Activated naive CD8-positive, alpha-beta T cell treated with anti-CD3 and anti-CD28 coated beads, Interleukin-2, amount 10 ng/mL, durations not matched to agents 7 days and 5 days (primary cell): ENCODE results near the gene FAM222B. TPM values are rescaled to one million over a fixed set of nuclear protein-coding genes. Genes with fewer than 3 reads are reported as not detected.
"Not testable (repeated sequence)": the region's sequence is repeated elsewhere in the genome, so short reads cannot be mapped to it uniquely, and the experiment has no call there.

Experiments used
- ATAC-seq: fragments of 150-1000 bp; cut with Tn5 transposase; one replicate; pipeline ENCODE4 v1.10.0; 2021; ENCODE audit warnings: low read depth, moderate library complexity
- POLR2A ChIA-PET: fragments of 350-600 bp; sonication (Branson Sonifier 250); formaldehyde crosslinking; loops from one replicate; lab custom pipeline; 2021; ENCODE audit warnings: antibody characterized with exemption; lab: Charles Lee
- DNase-seq: peaks from one replicate; pipeline ENCODE4 v3.0.0; 2021
- H3K27ac Mint-ChIP-seq: one replicate; pipeline ENCODE4 v1.8.0; 2022; ENCODE audit warnings: mild to moderate bottlenecking, mixed read lengths
- H3K27me3 Mint-ChIP-seq: one replicate; pipeline ENCODE4 v1.8.0; 2022; ENCODE audit warnings: mild to moderate bottlenecking, moderate library complexity, mixed read lengths
- H3K36me3 Mint-ChIP-seq: one replicate; pipeline ENCODE4 v1.8.0; 2021; ENCODE audit warnings: mild to moderate bottlenecking, mixed read lengths
- H3K4me1 Mint-ChIP-seq: one replicate; pipeline ENCODE4 v1.8.0; 2021; ENCODE audit warnings: mixed read lengths
- H3K4me3 Mint-ChIP-seq: one replicate; pipeline ENCODE4 v1.8.0; 2022; ENCODE audit warnings: mild to moderate bottlenecking, moderate library complexity, mixed read lengths
- H3K9me3 Mint-ChIP-seq: one replicate; pipeline ENCODE4 v1.8.0; 2021; ENCODE audit warnings: mixed read lengths
- total RNA-seq, 2 experiments: library from RNA; stranded (reverse); gene quantifications; one replicate each; pipeline ENCODE4 v1.2.3, GENCODE V29; 2021

FAM222B gene
- total RNA-seq, 2 experiments from 2014 or later = 17.0 to 21.2 TPM

DNA sequence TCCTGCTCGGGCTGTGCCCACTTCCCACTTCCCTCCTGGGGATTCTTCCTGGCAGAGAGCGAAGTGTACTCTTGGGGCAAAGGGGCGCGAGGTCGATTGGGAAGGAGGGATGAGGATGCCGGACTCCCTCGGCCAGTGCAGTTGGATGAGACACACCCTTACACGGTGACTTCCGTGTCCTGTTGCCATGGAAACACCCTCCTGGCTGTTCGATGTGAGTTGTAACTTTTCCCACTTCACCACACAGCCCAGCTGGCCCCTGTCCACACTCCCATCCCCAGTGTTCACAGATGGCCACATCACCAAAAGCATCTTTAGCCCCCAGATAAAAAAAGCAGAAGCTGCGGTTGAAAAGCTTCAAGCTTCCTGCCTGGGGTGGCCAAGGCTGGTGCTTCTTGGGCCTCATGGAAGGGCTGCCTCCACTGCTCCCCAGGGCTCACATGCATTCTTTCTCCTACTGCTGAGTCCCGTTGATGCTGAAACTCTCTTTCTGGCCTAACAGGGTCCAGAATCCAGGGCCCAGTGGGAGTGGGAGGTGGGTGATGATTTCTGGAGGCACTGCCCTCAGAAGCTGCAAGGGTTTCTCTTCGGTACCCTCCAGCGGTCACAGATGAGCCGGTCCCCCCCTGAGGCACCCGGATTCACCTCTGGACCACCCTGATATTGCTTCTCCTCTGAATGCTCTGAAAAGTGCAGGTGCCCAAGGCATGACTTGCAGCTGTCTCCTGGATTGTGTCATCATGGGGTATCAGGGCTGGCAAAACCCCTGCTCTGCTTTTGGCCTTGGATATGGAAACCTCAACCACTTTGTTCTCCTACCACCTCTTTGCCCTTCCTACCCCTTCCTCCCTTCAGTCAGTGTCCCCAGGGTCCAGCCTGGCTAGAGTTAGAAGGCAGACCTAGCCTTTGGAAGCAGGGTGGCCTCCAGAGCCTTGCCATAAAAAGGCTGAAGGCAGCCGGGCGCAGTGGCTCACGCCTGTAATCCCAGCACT lies 100.9 kb downstream of the FAM222B start:
- Mint-ChIP-seq H3K27me3 (no peaks in the 10 kb centered on the region), H3K27ac (no peak overlapping the region), H3K36me3 (peaks cover 14% of the 10 kb centered on the region), H3K9me3 (no peaks in the 10 kb centered on the region), H3K4me1 (peaks cover 29% of the 10 kb centered on the region), H3K4me3 (no peak overlapping the region)
- no peak for DNase-seq
- no peak for ATAC-seq
- POLR2A ChIA-PET = interaction anchor here (1.0 to 3.6 kb wide), 3 partner anchors 13 to 22 kb away, joined by 4 to 19 read pairs (median 4); partner anchors contain the start of genes NEK8, RPL23A and TLCD1

DNA sequence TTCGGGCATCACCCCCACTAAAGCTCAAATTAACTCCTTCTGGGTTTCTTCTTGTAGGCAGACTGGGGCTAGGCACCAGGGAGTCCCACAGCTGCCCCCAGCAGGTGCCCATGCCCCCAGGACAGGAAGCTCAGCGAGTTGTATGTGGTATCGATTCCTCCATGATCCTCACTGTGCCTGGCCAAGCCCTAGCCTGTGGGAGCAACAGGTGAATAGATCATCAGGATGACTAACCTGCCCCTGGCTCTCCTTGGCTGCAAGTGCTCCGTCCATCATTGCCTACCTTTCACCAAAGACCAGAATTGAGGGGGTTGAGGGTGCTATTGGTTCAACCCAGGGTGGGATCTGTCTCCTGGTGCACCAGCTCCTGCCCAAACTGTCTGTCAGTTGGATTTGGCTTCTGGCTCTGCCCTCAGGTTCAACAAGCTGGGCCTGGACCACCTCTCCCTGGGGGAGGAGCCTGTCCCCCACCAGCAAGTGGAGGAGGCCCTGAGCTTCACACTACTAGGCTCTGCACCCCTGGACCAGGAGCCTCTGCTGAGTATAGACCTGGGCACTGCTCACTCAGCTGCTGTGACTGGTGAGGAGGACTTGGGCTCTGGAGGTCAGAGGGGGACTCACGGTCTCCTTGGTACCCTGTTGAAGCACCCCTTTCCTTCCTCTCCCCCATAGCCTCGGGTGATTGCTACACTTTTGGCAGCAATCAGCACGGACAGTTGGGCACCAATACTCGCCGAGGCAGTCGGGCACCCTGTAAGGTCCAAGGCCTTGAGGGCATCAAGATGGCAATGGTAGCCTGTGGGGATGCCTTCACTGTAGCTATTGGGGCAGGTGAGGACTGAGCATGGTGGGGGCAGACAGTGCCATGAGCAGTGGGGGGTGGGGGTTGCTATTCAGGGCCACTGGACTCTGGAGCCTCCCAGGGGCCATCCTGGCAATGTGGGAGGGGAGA lies 101.9 kb downstream of the FAM222B start:
- no peaks in the 10 kb centered on the region for H3K27me3 Mint-ChIP-seq
- no peak overlapping the region for H3K27ac Mint-ChIP-seq
- ATAC-seq (no peak), DNase-seq (no peak)
- H3K4me1 Mint-ChIP-seq = peaks cover 22% of the 10 kb centered on the region
- H3K9me3 Mint-ChIP-seq = no peaks in the 10 kb centered on the region
- peaks cover 15% of the 10 kb centered on the region for H3K36me3 Mint-ChIP-seq
- POLR2A ChIA-PET = interaction anchor here (1.0 to 3.6 kb wide), 3 partner anchors 12 to 21 kb away, joined by 4 to 19 read pairs (median 4); partner anchors contain the start of genes NEK8, RPL23A and TLCD1
- H3K4me3 Mint-ChIP-seq = no peak overlapping the region

DNA sequence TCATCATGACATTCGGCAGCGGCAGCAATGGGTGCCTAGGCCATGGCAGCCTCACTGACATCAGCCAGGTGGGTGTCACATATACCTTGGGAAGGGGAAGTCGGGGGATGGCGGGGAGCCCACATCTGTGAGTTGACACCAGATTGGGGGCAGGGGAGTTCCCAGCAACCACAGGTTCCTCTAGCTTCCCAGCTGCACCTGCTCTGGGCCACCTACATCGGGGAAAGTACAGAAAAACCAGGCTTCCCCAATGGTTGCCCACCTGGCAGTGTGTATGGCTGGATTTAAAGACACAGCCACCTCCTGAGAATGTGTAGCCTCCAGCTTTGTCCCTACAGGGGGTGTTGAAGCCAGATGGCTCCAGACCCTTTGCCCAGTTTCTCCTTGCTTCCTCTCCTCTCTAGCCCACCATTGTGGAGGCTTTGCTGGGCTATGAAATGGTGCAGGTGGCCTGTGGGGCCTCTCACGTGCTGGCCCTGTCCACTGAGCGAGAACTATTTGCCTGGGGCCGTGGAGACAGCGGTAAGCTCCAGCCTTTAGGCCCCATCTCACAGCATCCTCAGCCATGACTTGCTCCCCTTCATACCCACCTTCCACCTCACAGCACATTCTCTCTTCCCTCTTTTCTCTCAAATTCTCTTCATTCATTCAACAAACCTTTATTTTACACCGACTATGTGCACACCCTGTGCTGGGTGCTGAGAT lies 103.8 kb downstream of the FAM222B start:
- peak overlapping the region; percentile 1 for H3K4me3 Mint-ChIP-seq
- ATAC-seq = peak; percentile 12
- H3K27ac Mint-ChIP-seq = peak overlapping the region; percentile 83
- no peaks in the 10 kb centered on the region for H3K9me3 Mint-ChIP-seq
- POLR2A ChIA-PET = interaction anchor here (1.3 to 3.6 kb wide), 2 partner anchors 10 to 12 kb away, joined by 4 to 19 read pairs; partner anchors contain the start of genes NEK8 and TLCD1
- DNase-seq = no peak
- H3K4me1 Mint-ChIP-seq = peaks cover 19% of the 10 kb centered on the region
- H3K27me3 Mint-ChIP-seq = no peaks in the 10 kb centered on the region
- peaks cover 18% of the 10 kb centered on the region for H3K36me3 Mint-ChIP-seq

DNA sequence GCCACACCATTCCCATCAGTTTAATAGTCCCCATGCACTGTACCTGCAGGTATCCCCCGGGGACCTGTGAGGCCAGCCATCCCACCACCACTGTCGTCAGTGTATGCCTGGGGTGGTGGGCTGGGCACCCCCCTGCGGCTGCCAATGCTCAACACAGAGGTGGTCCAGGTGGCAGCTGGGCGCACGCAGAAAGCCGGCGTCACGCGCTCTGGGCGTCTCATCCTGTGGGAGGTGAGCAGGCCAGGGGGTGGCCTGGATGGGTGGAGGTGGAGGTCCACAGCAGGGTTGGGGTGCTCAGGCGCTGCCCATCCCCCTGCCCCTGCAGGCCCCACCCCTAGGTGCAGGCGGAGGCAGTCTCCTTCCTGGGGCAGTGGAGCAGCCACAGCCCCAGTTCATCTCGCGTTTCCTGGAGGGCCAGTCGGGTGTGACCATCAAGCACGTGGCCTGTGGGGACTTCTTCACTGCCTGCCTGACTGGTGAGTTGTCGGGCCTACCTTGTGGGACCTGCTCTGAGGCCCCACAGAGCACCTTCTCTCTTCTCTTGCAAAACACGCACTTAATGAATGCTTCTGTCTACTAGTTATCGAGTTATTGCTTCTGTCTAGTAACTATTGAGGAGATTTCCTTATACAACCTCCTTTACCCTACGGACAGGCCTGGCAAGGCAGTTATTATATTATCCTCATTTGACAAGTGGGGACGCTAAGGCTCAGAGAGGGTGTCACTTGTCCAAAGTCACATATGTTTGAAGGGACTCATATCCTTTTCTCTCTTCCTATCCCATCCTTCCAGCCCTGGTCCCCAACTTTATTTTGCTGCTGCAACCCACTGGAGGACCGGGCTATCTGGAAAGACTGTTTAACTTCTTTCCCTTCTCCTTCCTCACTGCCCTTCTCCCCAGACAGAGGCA lies 104.6 kb downstream of the FAM222B start:
- H3K36me3 Mint-ChIP-seq = peaks cover 18% of the 10 kb centered on the region
- no peak for ATAC-seq
- no peak for DNase-seq
- H3K9me3 Mint-ChIP-seq = no peaks in the 10 kb centered on the region
- peak overlapping the region; percentile 1 for H3K4me3 Mint-ChIP-seq
- POLR2A ChIA-PET = interaction anchor here (0.7 to 1.3 kb wide), 2 partner anchors 12 to 17 kb away, joined by 3 to 4 read pairs; partner anchors contain the start of gene TLCD1
- no peaks in the 10 kb centered on the region for H3K27me3 Mint-ChIP-seq
- peaks cover 18% of the 10 kb centered on the region for H3K4me1 Mint-ChIP-seq
- H3K27ac Mint-ChIP-seq = peak overlapping the region; percentile 83

DNA sequence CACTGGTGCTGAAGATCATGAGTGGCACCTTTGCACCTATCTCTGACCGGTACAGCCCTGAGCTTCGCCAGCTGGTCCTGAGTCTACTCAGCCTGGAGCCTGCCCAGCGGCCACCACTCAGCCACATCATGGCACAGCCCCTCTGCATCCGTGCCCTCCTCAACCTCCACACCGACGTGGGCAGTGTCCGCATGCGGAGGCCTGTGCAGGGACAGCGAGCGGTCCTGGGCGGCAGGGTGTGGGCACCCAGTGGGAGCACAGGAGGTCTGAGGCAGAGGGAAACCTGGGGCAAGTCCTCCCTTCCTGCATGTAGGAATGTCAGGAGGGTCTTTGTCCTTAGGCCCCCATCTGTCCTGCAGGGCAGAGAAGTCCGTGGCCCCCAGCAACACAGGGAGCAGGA lies 105.3 kb downstream of the FAM222B start:
- no peak overlapping the region for H3K4me3 Mint-ChIP-seq
- H3K27me3 Mint-ChIP-seq = no peaks in the 10 kb centered on the region
- H3K27ac Mint-ChIP-seq = no peak overlapping the region
- peaks cover 18% of the 10 kb centered on the region for H3K4me1 Mint-ChIP-seq
- ATAC-seq (no peak), DNase-seq (no peak)
- POLR2A ChIA-PET = interaction anchor here (0.7 kb wide), 1 partner anchor 16 kb away, joined by 3 read pairs; no protein-coding TSS in a partner anchor
- peaks cover 18% of the 10 kb centered on the region for H3K36me3 Mint-ChIP-seq
- no peaks in the 10 kb centered on the region for H3K9me3 Mint-ChIP-seq

DNA sequence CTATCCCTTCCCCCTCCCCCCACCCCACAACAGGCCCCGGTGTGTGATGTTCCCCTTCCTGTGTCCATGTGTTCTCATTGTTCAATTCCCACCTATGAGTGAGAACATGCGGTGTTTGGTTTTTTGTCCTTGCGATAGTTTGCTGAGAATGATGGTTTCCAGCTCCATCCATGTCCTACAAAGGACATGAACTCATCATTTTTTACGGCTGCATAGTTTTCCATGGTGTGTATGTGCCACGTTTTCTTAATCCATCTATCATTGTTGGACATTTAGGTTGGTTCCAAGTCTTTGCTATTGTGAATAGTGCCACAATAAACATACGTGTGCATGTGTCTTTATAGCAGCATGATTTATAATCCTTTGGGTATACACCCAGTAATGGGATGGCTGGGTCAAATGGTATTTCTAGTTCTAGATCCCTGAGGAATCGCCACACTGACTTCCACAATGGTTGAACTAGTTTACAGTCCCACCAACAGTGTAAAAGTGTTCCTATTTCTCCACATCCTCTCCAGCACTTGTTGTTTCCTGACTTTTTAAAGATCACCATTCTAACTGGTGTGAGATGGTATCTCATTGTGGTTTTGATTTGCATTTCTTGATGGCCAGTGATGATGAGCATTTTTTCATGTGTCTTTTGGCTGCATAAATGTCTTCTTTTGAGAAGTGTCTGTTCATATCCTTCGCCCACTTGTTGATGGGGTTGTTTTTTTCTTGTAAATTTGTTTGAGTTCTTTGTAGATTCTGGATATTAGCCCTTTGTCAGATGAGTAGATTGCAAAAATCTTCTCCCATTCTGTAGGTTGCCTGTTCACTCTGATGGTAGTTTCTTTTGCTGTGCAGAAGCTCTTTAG lies 106.4 kb downstream of the FAM222B start:
- not testable (repeated sequence) for H3K4me3 Mint-ChIP-seq, DNase-seq, ATAC-seq, H3K27me3 Mint-ChIP-seq, H3K9me3 Mint-ChIP-seq, H3K27ac Mint-ChIP-seq
- Mint-ChIP-seq H3K4me1 (peaks cover 19% of the 10 kb centered on the region), H3K36me3 (peaks cover 20% of the 10 kb centered on the region)
- POLR2A ChIA-PET = interaction anchor here (0.9 kb wide), 1 partner anchor 7 kb away, joined by 4 read pairs; the partner anchor contains the start of gene TRAF4

DNA sequence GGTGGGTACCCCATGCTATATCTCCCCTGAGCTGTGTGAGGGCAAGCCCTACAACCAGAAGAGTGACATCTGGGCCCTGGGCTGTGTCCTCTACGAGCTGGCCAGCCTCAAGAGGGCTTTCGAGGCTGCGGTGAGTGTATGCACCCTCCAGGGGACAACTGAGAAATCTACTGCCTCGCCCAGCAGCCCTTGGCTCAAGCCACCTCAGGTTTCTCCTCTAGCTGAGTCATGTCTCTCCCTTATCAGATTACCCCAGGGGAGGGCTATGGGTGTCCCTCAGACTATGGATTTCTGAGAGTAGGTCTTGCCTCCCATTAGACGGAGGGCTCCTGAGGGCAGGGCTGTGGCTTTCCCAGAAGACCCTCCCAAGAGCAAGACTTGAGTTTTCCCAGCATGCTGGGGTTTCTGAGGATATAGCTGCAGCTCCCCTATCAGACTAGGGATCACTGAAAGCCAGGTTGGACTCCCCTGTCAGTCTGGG lies 107.3 kb downstream of the FAM222B start:
- POLR2A ChIA-PET = interaction anchor here (0.8 to 0.9 kb wide), 2 partner anchors 8 to 9 kb away, joined by 3 to 4 read pairs; partner anchors contain the start of genes TLCD1 and TRAF4
- peak; percentile 14 for ATAC-seq
- no peak for DNase-seq
- H3K9me3 Mint-ChIP-seq = no peaks in the 10 kb centered on the region
- H3K27ac Mint-ChIP-seq = peak overlapping the region; percentile 70
- H3K4me1 Mint-ChIP-seq = peaks cover 17% of the 10 kb centered on the region
- no peak overlapping the region for H3K4me3 Mint-ChIP-seq
- no peaks in the 10 kb centered on the region for H3K27me3 Mint-ChIP-seq
- peaks cover 16% of the 10 kb centered on the region for H3K36me3 Mint-ChIP-seq

DNA sequence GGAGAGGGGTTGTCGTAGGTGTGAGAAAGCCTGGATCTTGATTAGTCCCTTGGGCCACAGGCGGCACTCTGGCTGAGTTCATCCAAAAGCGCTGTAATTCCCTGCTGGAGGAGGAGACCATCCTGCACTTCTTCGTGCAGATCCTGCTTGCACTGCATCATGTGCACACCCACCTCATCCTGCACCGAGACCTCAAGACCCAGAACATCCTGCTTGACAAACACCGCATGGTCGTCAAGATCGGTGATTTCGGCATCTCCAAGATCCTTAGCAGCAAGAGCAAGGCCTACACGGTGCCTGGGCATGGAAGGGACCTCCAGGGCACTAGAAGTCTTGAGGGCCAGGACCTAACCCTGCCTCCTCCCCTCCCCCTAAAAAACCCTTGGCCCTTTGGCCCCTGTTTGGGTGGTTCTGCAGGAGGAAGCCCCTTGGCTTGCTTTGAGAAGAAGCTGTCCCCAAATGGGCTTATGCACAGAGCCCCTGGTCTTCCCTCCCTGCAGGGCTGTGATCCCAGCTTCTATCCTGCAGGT lies 107.8 kb downstream of the FAM222B start:
- no peaks in the 10 kb centered on the region for H3K9me3 Mint-ChIP-seq
- H3K27ac Mint-ChIP-seq = peak overlapping the region; percentile 70
- no peak overlapping the region for H3K4me3 Mint-ChIP-seq
- POLR2A ChIA-PET = interaction anchor here (0.6 to 1.4 kb wide), 4 partner anchors 8 to 84 kb away, joined by 3 to 4 read pairs (median 4); partner anchors contain the start of genes TLCD1 and TRAF4
- peaks cover 17% of the 10 kb centered on the region for H3K4me1 Mint-ChIP-seq
- DNase-seq (no peak), ATAC-seq (no peak)
- no peaks in the 10 kb centered on the region for H3K27me3 Mint-ChIP-seq
- peaks cover 15% of the 10 kb centered on the region for H3K36me3 Mint-ChIP-seq

DNA sequence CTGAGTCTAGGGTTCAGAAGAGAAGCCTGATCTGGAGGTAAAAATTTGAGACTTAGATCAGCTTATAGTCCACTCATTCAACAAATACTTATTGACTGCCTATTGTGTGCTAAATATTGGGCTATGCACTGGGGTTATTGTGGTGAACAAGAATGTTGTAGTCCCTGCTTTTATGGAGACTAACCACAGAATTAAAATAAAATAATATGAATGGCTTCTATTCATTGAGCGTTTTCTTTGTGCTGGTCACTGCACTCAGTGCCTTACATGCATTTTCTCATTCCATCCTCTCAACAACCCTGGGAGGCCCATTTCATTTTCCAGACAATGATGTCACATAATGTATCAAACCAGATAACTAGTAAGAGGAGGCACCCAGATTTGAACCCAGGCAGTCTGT lies 109.2 kb downstream of the FAM222B start:
- Mint-ChIP-seq H3K36me3 (peaks cover 10% of the 10 kb centered on the region), H3K4me1 (peaks cover 15% of the 10 kb centered on the region), H3K9me3 (no peaks in the 10 kb centered on the region), H3K27ac (no peak overlapping the region), H3K27me3 (no peaks in the 10 kb centered on the region), H3K4me3 (no peak overlapping the region)
- ATAC-seq = no peak
- no peak for DNase-seq
- POLR2A ChIA-PET = interaction anchor here (1.4 kb wide), 1 partner anchor 10 kb away, joined by 4 read pairs; the partner anchor contains the start of gene TRAF4

DNA sequence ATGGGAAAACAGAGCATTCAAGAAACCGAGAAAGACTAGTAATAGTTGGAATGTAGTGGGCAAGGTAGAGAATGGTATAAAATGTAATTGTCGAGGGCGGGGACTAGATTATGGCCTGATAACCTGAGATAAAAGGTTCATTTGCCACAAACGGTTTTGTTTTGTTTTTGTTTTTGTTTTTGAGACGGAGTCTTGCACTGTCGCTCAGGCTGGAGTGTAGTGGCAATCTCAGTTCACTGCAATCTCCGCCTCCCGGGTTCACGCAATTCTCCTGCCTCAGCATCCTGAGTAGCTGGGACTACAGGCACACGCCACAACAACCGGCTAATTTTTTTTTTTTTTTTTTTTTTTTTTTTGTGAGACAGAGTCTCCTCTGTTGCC lies 112.7 kb downstream of the FAM222B start:
- Mint-ChIP-seq H3K27ac (no peak overlapping the region), H3K27me3 (no peaks in the 10 kb centered on the region), H3K9me3 (no peaks in the 10 kb centered on the region), H3K36me3 (peaks cover 6% of the 10 kb centered on the region), H3K4me1 (peaks cover 22% of the 10 kb centered on the region), H3K4me3 (no peak overlapping the region)
- DNase-seq (no peak), ATAC-seq (no peak)
- POLR2A ChIA-PET = interaction anchor here (2.7 to 6.3 kb wide), 3 partner anchors 10 to 223 kb away, joined by 19 to 266 read pairs (median 53); partner anchors contain the start of genes PHF12 and TRAF4
